ENCODE data around the gene RAB6B.

Gene RAB6B

GRCh38 chr3:133930341-133930933 lies 34.8 kb upstream of the RAB6B start:
- DNase-seq (ENCODE audit: low spot score): peak; percentile 81

DNA sequence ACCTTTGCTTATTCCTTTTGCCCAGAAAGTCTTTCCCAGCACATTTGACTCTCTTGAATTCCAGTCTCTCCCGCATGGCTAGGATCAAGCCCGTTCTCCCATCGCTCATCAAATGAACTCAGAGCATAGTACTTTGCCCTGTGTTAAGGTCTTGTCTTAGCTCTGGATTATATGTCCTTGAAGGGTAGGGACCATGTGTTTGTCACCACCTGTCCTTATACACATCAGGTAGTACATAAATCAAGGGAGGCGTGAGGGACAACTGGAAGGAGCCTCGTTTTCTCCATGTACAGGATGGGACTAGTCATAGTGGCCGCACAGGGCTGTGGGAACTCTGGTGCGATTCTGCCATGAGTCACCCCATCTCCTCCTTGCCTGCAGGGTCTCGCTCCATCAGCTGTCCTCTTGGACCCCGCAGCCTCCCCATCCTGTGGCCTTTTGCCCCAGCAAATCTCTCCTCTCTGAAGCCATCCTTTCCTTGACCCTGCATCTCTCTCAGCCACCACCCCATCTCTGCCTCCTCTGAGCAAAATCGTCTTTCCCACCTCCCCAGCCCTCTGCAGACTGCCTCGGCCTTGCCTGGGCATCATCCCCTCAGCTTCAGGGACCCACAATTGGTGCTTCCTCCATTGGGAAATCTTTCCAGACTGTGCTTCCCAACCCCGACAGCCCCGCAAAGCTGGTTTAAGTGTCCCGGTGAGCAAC lies 33.4 kb upstream of the RAB6B start:
- DNase-seq (ENCODE audit: low spot score): no peak

DNA sequence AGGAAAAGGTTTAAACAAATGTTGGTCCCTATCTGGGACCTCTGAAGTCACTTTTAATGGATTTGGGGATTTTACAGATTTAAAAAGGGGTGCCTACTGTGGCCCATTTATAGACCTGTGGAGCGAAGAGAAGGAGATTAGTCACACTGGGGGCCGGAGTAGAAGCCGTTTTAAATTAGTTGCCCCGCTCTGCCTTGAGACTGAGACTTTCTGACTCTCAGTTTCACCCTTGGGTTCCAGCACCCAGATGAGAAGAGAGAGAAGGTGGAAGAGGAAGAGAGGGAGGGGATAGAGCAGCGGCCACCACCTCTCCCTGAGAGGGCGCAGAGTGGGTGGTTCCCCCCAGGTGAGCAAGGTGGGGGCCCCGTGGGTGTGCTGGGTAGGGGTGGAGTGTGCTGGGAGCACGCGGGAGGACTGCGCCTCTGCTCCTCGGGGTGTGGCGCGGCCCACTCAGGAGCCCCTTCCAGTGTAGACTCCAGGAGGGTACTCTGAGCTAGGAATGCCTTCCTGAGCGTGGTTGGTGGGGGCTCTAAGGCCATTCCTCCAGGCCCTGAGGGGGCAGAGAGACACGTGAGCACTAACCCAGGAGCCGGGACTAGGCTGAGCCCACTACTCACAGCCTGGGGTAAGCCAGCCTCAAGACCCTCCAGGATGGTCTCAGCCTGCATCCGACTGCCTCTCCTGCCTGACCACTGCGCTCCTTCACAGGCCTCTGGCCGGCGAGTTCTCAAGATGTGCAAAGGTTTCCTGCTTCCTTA lies 32.6 kb upstream of the RAB6B start:
- DNase-seq (ENCODE audit: low spot score): no peak

DNA sequence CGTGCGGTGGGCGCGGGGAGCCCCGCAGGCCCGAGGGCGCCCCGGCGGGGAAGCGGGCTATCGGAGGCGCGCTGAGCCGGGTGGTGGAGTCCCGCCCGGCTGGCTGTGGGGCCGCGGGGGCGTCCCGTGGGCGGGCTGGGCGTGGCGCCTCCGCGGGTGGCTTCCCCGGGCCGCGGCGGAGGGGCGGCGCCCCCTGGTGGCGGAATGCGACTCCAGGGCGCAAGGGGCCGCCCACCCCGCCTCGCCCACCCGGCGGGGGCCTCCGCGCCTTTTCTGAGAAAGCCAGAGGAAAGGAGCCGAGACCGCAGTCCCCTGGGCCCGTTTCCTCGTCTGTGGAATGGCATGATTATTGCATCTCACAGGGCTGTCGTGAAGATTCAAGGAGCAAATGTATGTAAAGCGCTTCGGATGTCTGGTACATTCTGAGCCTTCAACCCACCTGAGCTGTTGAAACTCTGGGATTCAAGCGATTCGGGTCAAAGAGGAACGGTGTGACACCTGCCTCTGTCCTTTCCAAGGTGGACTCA lies 31.9 kb upstream of the RAB6B start:
- peak; percentile 94 for DNase-seq (ENCODE audit: low spot score)

DNA sequence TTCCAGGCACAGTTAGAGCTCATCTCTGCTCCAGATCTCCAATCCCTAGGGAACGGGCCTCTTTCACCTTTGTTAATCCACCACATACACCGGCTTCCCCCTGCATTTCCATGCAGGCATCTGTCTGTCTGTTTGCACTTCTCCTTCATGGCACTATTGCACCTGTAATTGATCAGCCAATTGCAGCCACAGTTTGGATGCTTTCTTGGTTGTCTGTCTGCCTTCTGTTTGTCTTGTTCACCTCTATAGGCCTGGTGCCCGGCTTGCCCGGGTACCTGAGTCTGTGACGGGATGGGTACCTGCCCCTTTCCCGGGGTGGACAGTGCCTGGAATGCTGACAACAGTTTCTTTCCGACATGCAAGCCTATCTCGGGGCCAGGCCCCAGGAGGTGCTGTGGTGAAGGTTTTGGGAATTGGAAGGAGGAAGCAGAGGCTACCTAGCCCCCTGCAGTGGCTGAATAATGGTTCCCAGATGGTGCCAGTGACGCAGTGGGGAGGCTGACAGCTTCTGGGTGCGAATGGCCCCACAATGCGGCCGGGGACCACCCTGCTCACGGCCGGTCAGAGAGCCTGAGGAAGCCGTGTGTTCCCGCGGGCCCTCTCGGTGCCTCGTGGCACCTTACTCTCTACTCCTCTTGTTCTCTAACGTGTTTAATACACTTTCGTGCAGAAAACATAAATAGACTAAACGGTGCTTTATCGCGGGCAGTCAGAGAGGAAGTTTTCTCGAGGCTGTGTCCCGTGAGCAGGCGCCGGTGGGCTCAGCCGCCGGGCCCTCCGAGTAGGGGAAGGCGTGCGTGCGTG lies 31.3 kb upstream of the RAB6B start:
- DNase-seq (ENCODE audit: low spot score): no peak

GRCh38 chr3:133925960-133926735 lies 30.5 kb upstream of the RAB6B start:
- no peak for DNase-seq (ENCODE audit: low spot score)

GRCh38 chr3:133924041-133924440 lies 28.4 kb upstream of the RAB6B start:
- DNase-seq (ENCODE audit: low spot score): no peak

DNA sequence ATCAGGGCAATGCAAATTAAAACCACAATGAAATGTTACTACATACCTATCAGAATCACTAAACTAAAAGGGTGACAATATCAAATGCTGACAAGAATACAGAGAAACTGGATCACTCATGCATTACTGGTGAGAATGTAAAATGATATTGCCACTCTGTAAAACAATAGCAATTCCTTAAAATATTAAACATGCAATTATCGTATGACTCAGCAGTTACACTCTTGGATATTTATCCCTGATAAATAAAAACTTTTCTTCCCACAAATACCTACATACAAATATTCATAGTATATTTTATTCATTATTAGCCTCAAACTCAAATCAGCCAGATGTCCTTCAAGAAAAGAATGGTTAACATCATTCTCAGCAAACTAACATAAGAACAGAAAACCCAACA lies 25.9 kb upstream of the RAB6B start:
- DNase-seq (ENCODE audit: low spot score): no peak

DNA sequence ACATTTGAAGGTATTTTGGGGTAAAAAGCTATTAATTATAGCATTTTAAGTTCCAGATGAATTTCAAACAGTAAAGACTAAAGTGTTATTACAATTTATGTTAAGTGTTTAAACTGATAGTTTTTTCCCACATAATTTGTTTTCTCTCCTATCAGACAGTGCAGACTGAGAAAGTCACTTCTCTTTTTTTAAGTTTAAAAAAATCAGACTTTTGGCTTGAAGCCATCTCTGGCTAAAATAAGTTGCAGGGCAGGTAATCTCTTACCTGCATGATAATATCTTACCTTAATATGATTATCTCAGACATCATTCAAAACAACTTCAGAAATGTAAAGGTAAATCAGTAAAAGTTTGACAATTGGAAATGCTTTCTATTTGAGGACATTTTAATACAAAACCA lies 21.5 kb upstream of the RAB6B start:
- no peak for DNase-seq (ENCODE audit: low spot score)

DNA sequence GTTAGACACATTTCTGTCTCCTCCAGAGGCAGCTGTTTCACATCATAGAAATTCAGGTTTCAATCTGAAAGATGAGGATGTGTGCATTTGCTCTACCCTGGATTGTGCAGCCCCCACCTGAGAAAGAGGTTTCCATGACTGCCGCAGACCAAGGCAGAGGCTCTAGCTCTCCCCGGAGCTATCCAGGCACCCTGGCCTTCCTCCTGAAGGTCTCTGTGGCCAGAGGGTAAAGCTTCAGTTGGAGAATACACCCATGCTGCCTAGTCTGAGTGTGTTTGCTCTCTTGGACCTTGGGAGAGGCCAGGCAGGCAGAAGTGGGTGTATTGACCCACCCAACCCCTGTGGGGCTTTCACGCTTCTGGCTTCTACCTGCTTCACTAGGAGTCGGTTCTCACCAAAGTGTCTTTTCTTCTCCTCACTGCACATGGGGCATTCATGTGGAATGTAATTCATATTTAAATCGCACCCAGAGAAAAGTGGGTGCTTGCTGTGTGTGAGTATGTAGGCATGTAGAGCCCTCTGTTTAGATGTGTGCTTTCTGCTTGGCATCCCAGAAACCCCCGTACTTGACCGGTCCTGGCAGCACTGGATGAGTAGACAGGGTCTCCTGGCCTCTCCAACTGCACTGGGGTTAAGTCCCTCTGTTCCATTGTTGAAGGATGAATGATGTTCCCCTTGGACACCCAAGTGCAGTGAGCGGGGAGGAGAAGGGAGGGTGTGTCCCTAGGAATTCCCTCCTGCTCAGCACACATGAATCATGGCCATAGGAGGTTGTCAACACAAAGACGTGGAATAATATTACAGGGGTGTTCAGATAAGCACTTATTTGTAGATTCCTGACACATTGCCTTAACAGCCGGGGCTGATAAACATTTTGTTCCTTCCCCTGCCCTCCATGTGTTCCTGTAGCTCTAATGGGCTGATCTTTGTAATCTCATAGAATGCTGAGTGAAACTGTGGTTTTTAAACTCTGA lies 20.3 kb upstream of the RAB6B start:
- DNase-seq (ENCODE audit: low spot score): no peak

GRCh38 chr3:133914839-133915600 lies 19.3 kb upstream of the RAB6B start:
- no peak for DNase-seq (ENCODE audit: low spot score)

DNA sequence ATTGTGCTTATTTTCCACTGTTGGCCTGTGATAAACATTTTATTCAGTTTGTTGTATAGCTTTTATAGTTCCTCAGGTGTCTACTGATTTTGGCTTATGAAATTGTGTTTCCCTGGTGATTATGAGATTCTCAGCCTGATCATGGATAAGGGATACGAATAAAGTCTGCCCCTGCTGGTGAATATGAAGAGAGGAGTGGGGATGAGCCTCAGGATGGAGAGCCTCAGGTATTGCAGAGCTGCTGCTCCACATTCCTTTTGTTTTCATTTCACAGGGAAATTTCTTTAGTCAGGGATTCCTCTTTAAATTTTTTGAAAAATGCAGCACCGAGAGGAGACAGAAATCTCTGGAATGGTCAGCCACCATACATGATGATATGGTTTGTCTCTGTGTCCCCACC lies 14.7 kb upstream of the RAB6B start:
- DNase-seq (ENCODE audit: low spot score): no peak

DNA sequence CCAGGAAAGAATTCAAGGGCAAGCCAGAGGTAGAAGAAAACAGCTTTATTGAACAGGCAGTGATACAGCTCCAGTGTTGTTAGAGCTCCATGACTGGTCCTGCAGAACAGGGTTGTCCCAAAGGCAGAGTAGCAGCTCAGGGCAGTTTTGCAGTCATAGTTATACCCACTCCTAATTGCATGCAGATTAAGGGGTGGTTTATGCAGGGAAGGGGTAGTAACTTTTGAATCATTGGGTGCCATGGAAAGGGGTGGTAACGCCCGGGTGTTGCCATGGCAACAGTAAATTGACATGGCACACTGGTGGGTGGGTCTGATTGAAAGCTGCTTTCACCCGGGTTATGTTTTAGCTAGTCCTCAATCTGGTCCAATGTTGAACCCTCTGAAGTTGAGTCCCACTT lies 9.7 kb upstream of the RAB6B start:
- DNase-seq (ENCODE audit: low spot score): no peak

DNA sequence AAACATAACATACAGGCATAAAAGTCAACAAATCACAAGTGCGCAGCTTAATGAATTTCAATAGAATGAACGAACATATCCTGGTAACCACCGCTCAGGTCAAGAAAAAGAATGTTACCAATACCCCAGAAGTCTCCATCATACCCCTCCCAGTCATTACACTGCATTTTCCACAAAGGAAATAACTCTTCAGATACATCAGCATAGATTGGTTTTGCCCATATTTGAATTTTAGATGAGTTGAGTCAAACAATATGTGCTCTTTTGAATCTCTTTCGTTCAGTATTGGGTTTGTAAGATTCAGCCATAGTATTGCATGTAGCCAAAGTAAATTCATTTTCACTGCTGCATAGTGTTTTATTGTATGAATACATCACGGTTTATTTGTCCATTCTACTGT lies 6.2 kb upstream of the RAB6B start:
- DNase-seq (ENCODE audit: low spot score): no peak

DNA sequence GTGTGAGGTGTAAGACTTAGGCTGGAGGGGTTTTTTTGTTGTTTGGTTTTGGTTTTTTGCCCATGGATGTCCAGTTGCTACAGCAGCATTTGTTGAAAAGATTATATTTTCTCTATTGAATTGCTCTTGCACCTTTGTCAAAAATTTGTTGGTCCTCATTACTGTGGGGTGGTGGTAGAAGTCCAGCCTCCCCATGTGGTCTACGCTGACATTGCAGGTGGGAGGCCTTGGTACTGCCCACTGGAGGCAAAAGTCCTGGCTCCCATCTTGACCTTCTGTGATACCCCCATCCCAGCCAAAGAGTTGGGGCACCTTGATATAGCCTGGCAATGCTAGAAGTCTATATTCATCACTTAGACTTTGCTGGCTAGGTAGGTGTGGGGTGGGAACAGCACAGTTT lies 5.4 kb upstream of the RAB6B start:
- DNase-seq (ENCODE audit: low spot score): no peak

GRCh38 chr3:133899311-133899710 lies 3.6 kb upstream of the RAB6B start:
- no peak for DNase-seq (ENCODE audit: low spot score)

DNA sequence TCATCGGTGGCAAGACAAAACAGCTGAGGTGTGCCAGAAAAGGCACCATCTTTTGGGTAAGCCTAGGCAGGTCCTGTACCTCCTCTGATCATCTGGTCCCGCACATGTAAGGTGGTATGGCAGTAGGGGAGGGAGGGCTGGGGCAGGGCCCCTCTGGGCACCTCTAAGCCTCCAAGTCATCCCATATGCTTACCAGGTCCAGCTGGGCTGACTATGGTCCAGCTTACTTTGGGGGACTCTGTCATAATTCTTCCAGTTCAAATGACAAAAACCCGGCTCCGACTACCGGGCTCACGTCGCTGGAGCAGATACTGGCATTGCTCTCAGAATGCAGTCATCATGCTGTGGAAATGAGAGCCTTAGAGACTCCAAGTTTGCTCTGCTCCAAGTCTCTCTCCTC lies 1.9 kb upstream of the RAB6B start:
- DNase-seq (ENCODE audit: low spot score): no peak

DNA sequence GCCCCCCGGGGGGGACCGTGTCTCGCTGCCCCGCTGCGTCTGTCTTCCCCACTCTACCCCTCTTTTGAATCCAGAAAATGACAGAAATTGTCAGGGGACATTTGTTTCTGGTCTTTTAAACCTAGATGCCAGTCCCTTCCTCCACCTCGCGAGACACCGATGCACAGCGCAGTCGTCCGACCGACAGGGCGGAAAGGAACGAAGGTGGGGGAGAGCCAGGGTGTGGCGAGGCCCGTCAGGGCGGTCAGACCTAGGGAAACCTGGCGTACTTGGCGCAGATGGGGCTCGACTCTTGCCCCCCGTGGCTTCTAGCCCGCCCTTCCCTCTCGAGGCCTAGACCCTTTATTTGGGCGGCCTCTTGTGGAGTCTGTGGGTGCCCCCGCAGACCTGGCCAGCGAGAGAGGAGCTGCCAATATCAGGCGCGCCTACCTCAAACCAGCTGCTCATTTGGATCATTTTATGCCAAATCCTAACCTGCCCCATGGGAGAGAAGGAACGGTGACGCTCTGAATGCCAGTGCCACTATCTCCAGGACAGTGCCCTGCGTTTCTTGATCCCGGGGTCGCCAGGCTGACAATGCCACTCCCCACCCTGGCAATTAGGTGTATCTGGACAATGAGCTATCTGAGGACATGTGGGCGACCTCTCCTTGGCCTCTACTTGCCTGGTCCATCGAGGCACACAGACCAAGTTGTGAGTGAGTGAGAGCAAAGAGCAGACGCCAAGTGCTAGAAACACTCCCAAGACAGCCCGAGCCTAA lies 500 bp upstream of the RAB6B start:
- DNase-seq (ENCODE audit: low spot score): peak; percentile 43
